Fibroblast of the conjunctiva (primary cell): ENCODE measurements around the gene CLVS2.

Source experiments
- DNase-seq: peaks from one replicate; pipeline ENCODE4 v3.0.0-alpha.2; 2010; ENCODE audit warnings: low read depth

Gene CLVS2, protein sequence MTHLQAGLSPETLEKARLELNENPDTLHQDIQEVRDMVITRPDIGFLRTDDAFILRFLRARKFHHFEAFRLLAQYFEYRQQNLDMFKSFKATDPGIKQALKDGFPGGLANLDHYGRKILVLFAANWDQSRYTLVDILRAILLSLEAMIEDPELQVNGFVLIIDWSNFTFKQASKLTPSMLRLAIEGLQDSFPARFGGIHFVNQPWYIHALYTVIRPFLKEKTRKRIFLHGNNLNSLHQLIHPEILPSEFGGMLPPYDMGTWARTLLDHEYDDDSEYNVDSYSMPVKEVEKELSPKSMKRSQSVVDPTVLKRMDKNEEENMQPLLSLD

DNA sequence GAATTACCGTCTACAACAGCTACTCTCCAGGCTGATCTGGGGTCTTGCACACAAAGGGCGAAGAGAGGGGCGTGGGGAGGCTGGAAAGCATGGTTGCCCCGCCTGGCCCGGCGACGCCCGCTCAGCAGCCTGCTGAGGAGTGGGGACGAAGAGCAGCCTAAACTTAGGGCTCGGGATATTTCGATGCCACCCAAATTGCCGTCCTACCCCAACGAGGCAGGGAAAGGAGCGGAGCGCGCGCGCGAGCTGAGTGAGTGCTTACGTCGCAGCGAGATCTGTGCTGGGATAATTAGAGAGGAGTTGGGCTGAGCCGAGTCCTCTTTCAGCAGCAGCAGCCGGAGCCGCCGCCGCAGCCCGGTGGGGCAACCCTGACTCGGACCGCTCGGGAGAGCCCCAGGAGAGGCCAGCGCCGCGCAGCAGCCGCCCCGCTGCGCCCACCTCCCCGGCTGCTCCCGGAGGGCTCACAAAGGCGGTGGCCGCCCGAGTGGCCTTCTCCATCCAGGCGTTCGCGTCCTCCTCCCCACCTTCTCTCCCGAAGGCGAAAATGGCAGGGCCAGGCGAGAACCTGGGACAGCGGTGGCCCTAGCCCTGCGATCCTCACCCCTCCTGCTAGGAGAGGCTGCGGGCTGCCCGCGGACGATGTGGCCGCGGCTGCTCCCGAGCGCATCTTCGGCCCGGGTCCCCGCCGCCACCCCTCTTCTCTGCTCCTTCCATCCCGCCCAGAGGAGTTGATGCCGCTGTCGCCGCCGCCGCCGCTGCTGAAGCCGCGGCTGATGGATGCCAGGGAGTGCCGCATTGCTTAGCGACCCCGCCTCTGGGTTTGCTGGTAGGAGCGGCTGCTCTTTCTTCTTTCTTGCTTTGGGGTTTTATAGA lies at the start of gene CLVS2:
CLVS2 (plus strand) TSS at position 315 of the 873 bp plus-strand sequence. CDS start 1,543 bp downstream, outside the sequence.
- DNase-seq: no peak

GRCh38 chr6:122947355-122947754 lies 48.7 kb upstream of the CLVS2 start:
- DNase-seq: no peak

DNA sequence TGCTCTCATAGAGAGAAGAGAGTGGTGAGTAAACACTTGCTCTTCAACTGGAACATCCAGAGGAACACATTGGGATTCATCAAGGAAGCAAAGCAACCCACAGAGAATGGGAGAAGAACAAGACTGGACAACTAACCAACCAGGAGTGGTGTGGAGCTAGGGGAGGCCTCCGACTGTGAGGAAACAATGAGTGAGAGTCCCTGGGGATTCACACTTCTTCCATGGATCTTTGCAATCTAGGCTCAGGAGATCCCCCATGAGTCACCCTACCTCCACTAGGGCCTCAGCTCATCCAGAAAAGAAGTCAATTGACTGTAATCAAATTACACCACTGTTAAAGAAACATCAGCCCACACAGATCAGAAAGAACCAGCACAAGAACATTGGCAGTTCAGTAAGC lies 42.3 kb upstream of the CLVS2 start:
- no peak for DNase-seq

DNA sequence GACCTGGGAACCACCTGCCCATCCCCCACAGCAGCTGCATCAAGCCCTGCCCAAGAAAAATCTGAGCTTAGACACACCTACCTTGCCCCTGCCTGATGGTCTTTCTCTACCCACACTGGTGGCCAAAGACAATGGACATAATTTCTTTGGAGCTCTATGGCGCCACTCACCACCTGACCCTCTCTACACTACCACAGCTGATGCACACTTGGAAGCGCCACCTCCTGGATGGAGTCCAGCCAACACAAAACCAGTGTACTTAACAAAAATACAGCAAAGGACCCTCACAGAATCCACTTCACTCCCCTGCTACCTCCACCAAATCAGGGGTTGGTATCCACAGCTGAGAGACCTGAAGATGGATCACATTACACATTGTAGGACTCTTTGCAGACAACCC lies 39.7 kb upstream of the CLVS2 start:
- DNase-seq: no peak

DNA sequence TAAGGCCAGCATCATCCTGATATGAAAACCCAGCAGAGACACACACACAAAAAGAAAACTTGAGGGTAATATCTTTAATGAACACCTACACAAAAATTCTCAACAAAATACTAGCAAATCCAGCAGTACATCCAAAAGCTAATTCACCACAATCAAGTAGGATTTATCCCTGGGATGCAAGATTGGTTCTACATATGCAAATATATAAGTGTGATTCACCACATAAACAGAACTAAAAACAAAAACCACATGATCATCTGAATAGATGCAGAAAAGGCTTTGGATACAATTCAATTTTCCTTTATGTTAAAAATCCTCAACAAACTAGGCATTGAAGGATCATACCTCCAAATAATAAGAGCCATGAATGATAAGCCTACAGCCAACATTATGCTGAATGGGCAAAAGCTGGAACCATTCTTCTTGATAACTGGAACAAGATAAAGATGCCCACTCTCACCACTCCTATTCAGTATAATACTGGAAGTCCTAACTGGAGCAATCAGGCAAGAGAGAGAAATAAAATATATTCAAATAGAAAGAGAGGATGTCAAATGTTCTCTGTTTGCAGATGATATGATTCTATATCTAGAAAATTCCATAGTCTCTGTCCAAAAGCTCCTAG lies 33.9 kb upstream of the CLVS2 start:
- DNase-seq: no peak

DNA sequence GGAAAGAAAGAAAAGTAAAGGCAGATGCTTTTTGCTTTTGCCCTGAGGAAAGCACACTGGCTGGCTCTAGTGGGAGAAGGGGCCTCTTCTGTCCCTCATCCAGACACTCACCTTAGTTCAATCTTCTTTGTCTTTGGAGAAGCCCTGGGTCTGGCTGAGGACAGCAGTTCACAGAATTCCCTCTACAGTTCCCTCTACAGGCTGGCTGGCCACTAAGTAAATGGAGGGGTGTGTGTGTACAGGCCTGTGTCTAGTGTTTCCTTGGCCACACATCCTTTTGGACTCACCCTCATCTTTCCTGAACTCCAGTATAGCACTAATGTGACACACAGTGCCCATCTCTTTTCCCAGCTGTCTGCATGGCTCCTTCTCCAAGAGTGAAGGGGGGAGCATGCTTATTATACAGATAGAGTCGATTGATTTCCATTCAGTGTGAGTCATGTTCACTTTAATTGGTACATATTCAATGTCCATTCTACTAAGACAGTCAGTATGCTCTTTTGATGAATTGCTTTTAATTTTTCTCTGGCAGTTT lies 26.0 kb upstream of the CLVS2 start:
- no peak for DNase-seq

DNA sequence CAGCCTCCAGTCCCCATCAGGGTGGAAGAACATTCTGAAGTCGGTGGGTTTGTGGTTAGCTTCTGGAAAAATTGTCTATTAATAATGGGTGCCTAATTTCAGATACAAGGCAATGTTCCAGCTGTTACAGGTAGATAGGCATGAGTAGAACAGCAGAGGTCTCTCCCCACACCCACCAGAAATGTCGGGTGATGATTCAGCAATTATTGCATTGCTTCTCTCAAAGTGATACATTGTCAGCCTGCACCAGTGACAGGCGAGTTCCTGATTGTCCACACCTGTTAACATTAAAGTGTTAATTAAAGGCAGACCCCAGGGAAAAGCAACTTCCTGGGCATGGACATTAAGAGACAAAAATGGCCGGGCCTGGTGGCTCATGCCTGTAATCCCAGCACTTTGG lies 18.9 kb upstream of the CLVS2 start:
- no peak for DNase-seq

DNA sequence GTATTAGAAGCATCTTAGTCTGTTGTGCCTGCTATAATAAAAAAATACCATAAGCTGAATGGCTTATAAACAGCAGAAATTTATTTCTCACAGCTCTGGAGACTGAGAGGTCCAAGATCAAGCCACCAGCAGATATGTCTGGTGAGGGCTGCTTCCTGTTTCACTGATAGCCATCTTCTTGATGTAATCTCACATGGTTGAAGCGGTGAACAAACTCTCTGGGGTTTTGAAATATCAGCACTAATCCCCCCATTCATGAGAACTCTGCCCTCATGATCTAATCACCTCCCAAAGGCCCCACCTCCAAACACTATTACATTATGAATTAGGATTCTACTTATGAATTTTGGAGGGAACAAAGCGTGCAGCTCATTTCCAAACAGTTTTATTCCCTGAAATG lies 11.6 kb upstream of the CLVS2 start:
- no peak for DNase-seq

GRCh38 chr6:122994256-122994655 lies 1.8 kb upstream of the CLVS2 start:
- DNase-seq: no peak

DNA sequence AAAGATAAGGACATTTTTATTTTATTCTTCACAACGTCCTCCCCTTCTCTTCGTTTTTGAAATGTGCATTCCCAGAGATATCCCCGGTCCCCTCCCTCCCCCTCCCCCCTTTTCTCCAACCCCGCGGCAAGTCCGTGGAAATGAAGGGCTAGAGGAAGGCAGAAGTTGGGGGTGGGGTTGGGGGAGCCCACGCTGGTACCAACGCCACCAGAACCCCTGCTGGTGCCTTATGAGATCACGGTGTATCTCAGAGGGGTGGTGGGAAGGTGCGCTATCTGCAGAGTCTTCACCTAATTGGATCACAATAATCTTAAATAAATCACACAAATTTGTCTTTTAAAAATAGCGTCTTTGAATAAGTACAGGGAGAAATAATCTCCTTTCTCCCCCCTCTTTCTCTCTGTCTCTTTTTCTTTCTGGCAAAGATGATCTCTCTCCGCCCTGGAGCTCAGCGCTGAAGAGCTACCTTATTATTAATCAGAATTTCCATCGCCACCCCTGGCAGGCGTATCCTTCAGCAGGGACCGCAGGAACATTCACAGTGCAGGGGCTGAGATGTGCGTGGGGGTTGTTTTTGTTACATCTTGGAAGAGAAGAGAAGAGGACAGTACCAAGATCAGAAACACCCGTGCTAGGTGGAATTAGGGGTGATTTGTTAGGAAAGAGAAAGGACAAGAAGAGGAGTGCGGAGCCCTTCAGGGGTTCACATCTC lies 915 bp downstream of the CLVS2 start:
- DNase-seq: no peak

- DNase-seq: no peak
Observed at GRCh38 chr6:122997541-122998150, 1.6 kb downstream of the CLVS2 start.

DNA sequence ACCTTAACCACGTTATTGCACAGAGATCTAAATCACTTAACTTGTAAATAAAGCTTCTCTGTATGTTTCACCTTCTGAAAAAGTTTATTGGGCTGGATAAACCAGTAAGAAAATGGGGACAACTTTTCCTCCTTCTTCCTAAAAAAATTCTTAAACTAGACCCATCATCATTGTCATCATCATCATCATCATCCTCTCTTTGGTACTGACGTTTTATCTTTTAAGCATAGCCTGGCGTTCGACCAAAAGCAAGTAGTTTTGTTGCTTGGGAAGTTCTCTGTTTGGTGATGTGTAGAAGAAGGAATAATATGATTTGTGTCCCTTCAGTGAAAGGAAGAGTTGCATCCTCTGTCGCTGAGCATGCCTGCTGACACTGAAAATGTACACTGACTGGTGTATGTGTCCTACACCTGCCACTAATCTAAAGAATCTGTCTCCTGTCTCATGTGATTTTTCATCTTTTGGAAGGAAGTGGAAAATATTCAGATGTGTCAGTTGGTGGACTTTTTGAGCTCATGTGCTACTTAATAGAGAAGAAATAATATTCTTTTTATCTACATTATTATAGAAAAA lies 2.5 kb downstream of the CLVS2 start:
- no peak for DNase-seq

DNA sequence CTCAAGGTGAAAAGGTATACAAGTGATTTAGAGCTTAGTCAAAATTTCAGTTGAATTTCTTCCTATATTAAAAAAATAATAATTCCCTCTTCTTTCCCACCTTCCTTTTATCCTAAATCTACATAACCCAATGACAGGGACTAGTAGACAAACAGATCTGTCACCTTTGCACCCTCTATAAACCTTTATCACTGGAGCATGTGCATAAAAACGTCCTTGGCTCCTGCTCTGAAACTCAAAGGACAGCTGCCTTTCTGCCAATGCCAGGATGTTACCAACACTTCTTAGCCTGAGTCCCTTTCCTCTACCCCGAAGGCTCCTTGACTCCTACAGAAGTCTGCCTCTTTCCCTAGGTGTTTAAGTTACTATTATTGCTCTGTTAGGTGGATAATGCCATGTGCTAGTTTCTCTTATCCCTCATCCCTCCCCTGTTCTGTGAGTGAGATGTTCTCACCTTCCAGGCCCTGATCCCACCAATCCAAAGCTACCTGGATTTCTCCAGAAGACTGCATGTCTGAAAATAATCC lies 4.3 kb downstream of the CLVS2 start:
- DNase-seq: no peak

DNA sequence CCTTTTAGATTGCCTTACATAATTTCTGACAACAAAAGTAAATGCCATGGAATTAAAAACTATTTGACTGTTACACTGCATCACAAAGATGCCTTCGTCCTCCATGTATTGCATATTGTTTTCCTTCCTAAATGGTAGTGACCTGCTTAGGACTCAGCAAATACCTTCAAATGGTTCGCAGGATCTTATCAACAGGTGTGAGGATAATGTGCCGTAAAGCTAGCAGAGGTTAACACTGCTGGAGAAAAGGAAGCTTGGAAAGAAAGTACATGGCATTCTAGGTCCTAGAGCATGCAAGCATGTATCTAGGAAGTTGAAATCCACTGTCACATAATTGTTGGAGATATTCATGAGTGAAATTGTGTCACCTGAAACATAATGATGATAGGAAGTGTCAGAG lies 5.5 kb downstream of the CLVS2 start:
- DNase-seq: no peak

DNA sequence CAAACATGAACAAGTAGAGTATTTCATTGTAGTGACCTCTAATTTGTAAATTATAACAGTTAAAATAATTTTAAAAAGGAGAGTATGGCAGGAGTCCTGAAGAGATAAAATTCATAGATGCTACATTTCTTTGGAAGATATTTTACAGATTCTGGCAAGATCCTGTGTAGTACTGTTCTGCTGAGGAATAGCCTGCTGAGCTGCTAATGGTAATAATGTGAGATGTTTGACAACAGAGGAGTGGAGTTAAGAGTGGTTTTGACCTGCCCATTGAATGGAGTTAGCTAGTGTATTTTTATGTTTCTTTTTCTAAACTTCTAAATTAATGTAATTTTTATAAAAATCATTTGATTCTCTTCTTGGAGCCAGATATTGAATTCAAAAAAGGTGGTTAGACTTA lies 11.8 kb downstream of the CLVS2 start:
- no peak for DNase-seq

DNA sequence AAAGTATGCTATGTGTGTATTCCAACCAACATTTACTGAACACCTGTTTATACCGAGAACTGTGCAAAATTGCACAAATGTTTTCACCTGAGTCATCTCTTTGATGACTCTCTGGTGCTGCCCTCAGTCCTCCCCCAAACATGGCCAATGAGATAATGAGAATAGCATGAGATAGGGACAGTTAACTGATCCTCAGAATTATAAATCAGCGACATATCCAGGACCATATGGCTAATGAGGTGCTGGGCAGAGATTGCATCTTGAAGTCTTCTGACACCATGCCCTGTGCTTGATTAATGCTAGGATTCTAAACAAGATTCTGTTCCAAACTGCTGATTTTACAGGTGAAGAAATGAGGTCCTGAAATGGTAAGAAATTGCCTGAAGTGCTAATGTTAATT lies 13.0 kb downstream of the CLVS2 start:
- no peak for DNase-seq

- no peak for DNase-seq
Observed at GRCh38 chr6:123014835-123015234, 18.8 kb downstream of the CLVS2 start.

GRCh38 chr6:123016431-123017103 lies 20.5 kb downstream of the CLVS2 start:
- DNase-seq: no peak

GRCh38 chr6:123017104-123017682 lies 21.2 kb downstream of the CLVS2 start:
- DNase-seq: no peak

DNA sequence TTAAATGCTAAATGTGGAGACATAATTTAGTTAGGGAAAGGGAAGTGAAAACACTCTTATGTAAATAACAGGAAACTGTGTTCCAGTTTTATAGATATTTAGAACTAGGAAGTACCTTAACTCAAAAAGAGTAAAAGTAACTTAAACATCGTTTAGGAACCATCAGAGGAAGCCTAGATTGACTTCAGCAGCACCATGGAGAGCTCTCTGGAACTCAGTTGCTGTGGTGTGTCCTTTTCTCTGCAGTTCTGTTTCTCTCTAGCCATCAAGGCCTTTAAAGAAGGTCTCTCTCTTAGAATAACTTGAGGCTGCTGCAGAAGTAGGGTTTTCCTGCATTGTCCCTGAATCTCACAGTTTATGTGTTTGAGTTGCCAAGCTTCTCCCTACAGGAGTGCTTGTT lies 26.9 kb downstream of the CLVS2 start:
- DNase-seq: no peak
